ENCODE data around the gene POU2AF1.

Gene POU2AF1

DNA sequence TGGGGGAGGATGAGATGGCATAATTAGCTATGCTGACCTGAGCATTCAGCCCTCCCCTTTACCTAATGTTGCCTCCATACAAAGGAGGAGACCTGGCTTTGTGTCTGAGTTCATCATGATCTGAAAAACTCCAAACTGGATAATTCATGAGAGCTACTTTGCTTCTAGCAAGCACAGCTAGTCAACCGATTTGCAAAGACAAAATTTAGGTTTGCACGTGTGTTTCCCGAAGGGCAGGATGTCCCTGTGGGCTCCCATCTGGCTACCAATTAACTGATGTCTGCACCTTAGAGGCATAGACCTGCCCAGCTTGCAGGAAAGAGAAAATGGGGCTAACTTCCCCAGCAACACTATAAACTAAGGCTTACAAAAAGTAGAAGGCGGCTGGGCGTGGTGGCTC, 42.2 kb upstream of the POU2AF1 start:
- no peak for DNase-seq (ENCODE audit: low read depth in 2 of 2)
- TF ChIP-seq, protein P1, sequence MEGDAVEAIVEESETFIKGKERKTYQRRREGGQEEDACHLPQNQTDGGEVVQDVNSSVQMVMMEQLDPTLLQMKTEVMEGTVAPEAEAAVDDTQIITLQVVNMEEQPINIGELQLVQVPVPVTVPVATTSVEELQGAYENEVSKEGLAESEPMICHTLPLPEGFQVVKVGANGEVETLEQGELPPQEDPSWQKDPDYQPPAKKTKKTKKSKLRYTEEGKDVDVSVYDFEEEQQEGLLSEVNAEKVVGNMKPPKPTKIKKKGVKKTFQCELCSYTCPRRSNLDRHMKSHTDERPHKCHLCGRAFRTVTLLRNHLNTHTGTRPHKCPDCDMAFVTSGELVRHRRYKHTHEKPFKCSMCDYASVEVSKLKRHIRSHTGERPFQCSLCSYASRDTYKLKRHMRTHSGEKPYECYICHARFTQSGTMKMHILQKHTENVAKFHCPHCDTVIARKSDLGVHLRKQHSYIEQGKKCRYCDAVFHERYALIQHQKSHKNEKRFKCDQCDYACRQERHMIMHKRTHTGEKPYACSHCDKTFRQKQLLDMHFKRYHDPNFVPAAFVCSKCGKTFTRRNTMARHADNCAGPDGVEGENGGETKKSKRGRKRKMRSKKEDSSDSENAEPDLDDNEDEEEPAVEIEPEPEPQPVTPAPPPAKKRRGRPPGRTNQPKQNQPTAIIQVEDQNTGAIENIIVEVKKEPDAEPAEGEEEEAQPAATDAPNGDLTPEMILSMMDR (IDR thresholded peaks at IDR 0.05; ENCODE audit: low read depth, low read length), result no peak
- no peak overlapping the region for H3K4me3 ChIP-seq (replicated peaks in 1 of 2; ENCODE audit: low read depth in 2 of 2, low read length in 2 of 2)

DNA sequence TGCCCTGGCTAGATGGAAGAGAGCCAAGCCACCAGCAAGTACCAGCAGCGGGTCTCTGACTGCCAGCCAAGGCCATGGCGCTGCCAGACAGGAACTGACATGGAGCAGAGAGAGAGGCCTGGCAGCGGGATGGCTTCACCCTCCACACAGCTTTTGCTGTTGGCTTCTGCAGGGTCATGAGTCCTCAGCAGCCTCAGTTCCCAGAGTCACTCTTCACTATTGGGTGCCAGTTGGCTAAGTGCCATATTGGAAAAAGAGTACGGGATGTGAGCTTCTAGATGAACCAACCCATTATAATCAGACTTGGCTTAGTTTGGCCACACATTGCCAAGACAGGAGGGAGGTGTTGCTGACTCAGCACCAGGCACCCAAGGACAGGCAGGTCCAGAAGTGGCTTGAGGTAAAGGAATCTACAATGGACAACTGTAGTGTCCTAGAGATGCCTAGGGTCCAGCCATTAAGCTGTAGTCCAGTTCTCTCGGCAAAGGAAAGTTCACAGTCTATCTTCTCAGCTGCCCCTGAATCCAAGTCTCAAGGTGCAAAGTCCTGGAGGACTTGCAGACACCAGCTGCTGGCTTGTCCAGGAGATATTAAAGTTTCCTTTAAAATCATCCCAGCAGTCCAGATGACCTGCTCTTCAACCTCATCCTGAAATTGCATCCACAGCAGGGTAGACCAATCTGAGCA, 40.7 kb upstream of the POU2AF1 start:
- H3K4me3 ChIP-seq (replicated peaks in 1 of 2; ENCODE audit: low read depth in 2 of 2, low read length in 2 of 2), result no peak overlapping the region
- no peak for DNase-seq (ENCODE audit: low read depth in 2 of 2)
- TF ChIP-seq, protein P1 (IDR thresholded peaks at IDR 0.05; ENCODE audit: low read depth, low read length), result no peak

DNA sequence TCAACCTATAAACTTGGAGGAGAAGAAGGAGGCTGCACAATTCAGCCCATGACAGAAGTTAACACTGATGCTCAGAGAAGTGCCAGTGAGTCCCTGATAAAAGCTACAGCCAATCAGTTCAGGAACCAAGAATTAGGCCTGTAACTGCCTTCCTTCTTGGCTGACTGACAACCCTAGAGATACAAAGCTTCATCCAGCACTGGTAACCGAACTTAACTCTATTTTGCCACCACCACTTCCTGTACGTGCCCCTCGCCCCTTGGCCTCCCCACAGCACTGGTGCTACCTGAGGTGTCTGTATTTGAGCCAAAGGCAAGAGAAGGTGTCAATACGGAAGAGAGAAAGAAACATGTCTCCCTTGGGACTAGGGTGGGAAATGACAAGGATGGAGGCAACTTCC, 40.1 kb upstream of the POU2AF1 start:
- no peak for DNase-seq (ENCODE audit: low read depth in 2 of 2)
- TF ChIP-seq, protein P1 (IDR thresholded peaks at IDR 0.05; ENCODE audit: low read depth, low read length), result no peak
- no peak overlapping the region for H3K4me3 ChIP-seq (replicated peaks in 1 of 2; ENCODE audit: low read depth in 2 of 2, low read length in 2 of 2)

DNA sequence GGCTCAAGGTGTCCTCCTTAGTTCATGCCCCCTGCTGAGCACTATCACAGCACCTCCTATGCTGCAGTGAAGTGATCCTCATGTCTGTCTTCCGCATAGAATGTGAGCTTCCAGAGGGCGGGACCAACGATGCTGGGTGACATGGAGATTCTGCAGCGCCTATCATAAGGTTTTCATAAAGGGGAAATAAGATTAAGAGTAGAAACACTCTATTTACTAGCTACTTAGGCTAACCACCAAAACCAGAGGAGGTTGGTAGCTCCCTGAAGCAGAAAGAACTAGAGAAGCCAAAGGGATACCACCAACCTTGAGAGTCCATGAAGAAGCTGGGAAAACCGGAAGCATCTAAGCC, 39.3 kb upstream of the POU2AF1 start:
- TF ChIP-seq, protein P1 (IDR thresholded peaks at IDR 0.05; ENCODE audit: low read depth, low read length), result no peak
- no peak overlapping the region for H3K4me3 ChIP-seq (replicated peaks in 1 of 2; ENCODE audit: low read depth in 2 of 2, low read length in 2 of 2)
- DNase-seq (ENCODE audit: low read depth in 2 of 2), result no peak

DNA sequence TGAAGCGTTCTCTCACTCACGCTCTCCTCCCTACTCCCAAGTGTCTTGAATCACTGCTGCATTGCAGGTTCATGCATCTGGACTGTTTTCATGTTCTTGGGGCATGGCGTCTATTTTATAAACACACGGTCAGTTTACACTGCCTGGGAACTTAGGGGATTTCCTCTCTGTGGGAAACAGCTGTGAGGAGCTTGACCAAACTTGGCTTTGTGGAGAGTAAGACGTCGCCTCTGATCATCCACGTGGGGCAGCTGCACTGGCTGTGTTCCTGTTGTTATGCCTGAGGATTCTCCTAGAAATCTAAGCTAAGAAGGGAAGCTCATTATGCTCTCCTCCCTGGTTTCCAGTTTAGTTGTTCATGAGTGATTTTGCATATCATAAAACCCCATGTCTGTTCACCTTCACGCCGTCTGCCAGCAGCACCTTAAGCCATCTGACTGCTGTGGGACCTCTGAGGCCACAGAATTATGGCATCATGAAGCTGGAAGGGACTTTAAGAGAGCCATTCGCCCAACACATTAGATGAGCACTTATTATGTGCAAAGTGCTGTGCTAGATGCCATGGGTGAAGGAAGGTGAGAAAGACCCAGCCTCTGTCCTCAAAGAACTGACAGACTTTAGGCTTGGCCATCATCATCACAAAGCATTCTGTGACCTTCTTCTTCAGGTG, 38.8 kb upstream of the POU2AF1 start:
- TF ChIP-seq, protein P1 (IDR thresholded peaks at IDR 0.05; ENCODE audit: low read depth, low read length), result no peak

DNA sequence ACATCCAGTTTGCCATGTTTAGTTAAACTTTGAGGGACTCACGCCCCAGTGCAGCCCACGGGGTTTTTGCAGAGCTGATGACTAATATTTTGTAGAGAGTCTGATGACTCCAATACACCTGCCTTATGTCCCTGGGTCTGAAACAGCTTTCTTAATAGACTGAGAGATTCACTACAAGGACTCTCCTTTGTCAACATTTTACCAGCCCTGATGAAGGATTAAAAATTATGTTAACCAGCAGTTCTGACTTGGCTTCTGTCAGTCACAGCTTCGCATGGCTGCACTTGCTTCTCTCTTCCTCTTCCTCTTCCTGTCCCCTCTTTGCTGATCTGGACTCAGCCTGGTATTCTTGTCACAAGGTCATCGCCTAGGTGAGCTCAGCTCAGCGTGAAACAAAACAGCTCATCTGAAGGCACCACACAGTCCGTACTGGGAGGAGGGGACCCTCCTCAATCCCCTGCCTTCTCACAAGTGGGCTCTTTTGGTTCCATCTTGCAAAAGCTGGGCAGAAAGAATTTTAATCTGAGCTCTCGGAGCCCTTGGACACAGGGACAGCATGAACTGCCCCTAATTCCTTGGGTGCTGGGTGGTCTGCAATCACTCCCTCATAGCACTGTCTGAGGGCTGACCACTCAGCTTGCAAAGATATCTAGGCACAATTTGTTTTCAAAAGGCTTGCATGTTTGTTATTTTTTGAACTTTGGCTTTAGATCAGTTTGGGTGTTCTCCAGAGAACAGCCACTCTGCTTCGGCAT, 38.1 kb upstream of the POU2AF1 start:
- TF ChIP-seq, protein P1 (IDR thresholded peaks at IDR 0.05; ENCODE audit: low read depth, low read length), result no peak
- no peak for DNase-seq (ENCODE audit: low read depth in 2 of 2)
- no peak overlapping the region for H3K4me3 ChIP-seq (replicated peaks in 1 of 2; ENCODE audit: low read depth in 2 of 2, low read length in 2 of 2)

More for the DNA sequence above, 38.8 kb upstream of the POU2AF1 start:
- DNase-seq (ENCODE audit: low read depth in 2 of 2), result peak; percentile 39 to 75
- H3K4me3 ChIP-seq (replicated peaks in 1 of 2; ENCODE audit: low read depth in 2 of 2, low read length in 2 of 2), result no peak overlapping the region

Data from cardiac fibroblast (primary cell).